Left lung (tissue), 10 donors: ENCODE data around the gene SRPK2. TPM values are rescaled to one million over a fixed set of nuclear protein-coding genes. Genes with fewer than 3 reads are reported as not detected.

ENCODE experiments used
- ATAC-seq: fragments of 200-7000 bp; cut with Tn5 transposase; one replicate; pipeline ENCODE4 v1.9.1; 2020; ENCODE audit warnings: moderate library complexity
- DNase-seq, 4 donors: peaks; one replicate each; pipeline ENCODE4 v3.0.0-alpha.2; 2013 to 2020
- H3K27ac ChIP-seq, 2 donors: fragments of 200-600 bp; sonication (generic) in 1 of 2; one replicate each; pipeline versions ENCODE4 v1.5.0 to v1.8.0; 2020 to 2021
- H3K27me3 ChIP-seq, 2 donors: fragments of 200-600 bp; sonication (generic) in 1 of 2; one replicate each; pipeline versions ENCODE4 v1.5.0 to v1.8.0; 2020 to 2021
- H3K36me3 ChIP-seq, 2 donors: fragments of 200-600 bp; sonication (generic) in 1 of 2; one replicate each; pipeline versions ENCODE4 v1.5.0 to v1.8.0; 2020 to 2021
- H3K4me1 ChIP-seq, 2 donors: fragments of 200-600 bp; one replicate each; pipeline ENCODE4 v1.8.0; 2021
- H3K4me3 ChIP-seq, 2 donors: fragments of 200-600 bp; sonication (generic) in 1 of 2; one replicate each; pipeline versions ENCODE4 v1.5.0 to v1.8.0; 2020 to 2021; ENCODE audit warnings: mild to moderate bottlenecking in 1 of 2
- H3K9me3 ChIP-seq, 2 donors: fragments of 200-600 bp; sonication (generic) in 1 of 2; one replicate each; pipeline versions ENCODE4 v1.5.0 to v1.8.0; 2020 to 2021
- intact Hi-C, 2 donors: fragments of 100-400 bp; cut with DNase I; formaldehyde crosslinking; loops; one replicate each; pipeline versions ENCODE4 v1.11.2 to v1.14.2; 2022
- polyA plus RNA-seq, 6 donors: library from polyadenylated mRNA; unstranded; fragments of 120-200 nt; gene quantifications; one replicate each; pipeline ENCODE4 v1.2.1, GENCODE V29; 2013; ENCODE audit not compliant: insufficient read length in 6 of 6
- total RNA-seq, 2 donors: library from RNA; stranded (reverse); fragmentation: NEBNext Ultra II Directional; extraction: Animal tissue kit (Norgen Biotek cat#: 25700); gene quantifications; one replicate each; pipeline ENCODE4 v1.2.1, GENCODE V29; 2021
- TF ChIP-seq, protein P1 (sequence below), 2 donors: fragments of 200-600 bp; sonication (generic) in 1 of 2; IDR thresholded peaks; one replicate each; pipeline versions ENCODE4 v1.5.0 to v1.8.0; 2021; ENCODE audit warnings: antibody characterized with exemption in 2 of 2
- donor health status: DM: no; HTN: yes; CAD: no.
- donor health status: DM: no; HTN: no; CAD: no.

The SRPK2 gene
- total and polyA plus RNA-seq, 8 donors: 42.9 to 63.4 (median 52.1) TPM

GRCh38 chr7:105403128-105403527 lies 14.4 kb upstream of the SRPK2 start:
- TF ChIP-seq, protein P1, sequence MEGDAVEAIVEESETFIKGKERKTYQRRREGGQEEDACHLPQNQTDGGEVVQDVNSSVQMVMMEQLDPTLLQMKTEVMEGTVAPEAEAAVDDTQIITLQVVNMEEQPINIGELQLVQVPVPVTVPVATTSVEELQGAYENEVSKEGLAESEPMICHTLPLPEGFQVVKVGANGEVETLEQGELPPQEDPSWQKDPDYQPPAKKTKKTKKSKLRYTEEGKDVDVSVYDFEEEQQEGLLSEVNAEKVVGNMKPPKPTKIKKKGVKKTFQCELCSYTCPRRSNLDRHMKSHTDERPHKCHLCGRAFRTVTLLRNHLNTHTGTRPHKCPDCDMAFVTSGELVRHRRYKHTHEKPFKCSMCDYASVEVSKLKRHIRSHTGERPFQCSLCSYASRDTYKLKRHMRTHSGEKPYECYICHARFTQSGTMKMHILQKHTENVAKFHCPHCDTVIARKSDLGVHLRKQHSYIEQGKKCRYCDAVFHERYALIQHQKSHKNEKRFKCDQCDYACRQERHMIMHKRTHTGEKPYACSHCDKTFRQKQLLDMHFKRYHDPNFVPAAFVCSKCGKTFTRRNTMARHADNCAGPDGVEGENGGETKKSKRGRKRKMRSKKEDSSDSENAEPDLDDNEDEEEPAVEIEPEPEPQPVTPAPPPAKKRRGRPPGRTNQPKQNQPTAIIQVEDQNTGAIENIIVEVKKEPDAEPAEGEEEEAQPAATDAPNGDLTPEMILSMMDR (IDR thresholded peaks at IDR 0.05): no peak
- DNase-seq: no peak
- no peaks in the 10 kb centered on the region for H3K27me3 ChIP-seq
- H3K36me3 ChIP-seq: no peaks in the 10 kb centered on the region
- no peak overlapping the region for H3K4me3 ChIP-seq
- H3K27ac ChIP-seq: no peak overlapping the region
- H3K4me1 ChIP-seq: peaks cover 0 to 10% of the 10 kb centered on the region in 2 donors
- intact Hi-C loops: no loop called here
- no peak for ATAC-seq
- H3K9me3 ChIP-seq: no peaks in the 10 kb centered on the region

- ATAC-seq (no peak), DNase-seq (no peak)
- Histone ChIP-seq H3K27ac (no peak overlapping the region), H3K4me1 (peaks cover 0 to 10% of the 10 kb centered on the region in 2 donors), H3K36me3 (no peaks in the 10 kb centered on the region), H3K27me3 (no peaks in the 10 kb centered on the region), H3K9me3 (no peaks in the 10 kb centered on the region), H3K4me3 (no peak overlapping the region)
- intact Hi-C loops: no loop called here
- TF ChIP-seq, protein P1 (IDR thresholded peaks at IDR 0.05): no peak
These were observed 13.7 kb upstream of the SRPK2 start for GRCh38 chr7:105402221-105403095.

GRCh38 chr7:105399043-105399725 lies 10.5 kb upstream of the SRPK2 start:
- ATAC-seq: no peak
- intact Hi-C loops: no loop called here
- TF ChIP-seq, protein P1 (IDR thresholded peaks at IDR 0.05): peak in 1 of 2 donors; percentile 22

GRCh38 chr7:105396566-105396965 lies 7.8 kb upstream of the SRPK2 start:
- DNase-seq (no peak), ATAC-seq (no peak)
- TF ChIP-seq, protein P1 (IDR thresholded peaks at IDR 0.05): no peak
- intact Hi-C loops: no loop called here
- no peak overlapping the region for H3K27ac ChIP-seq
- H3K36me3 ChIP-seq: no peaks in the 10 kb centered on the region
- no peaks in the 10 kb centered on the region for H3K27me3 ChIP-seq
- no peaks in the 10 kb centered on the region for H3K9me3 ChIP-seq
- no peak overlapping the region for H3K4me3 ChIP-seq
- peaks cover 0 to 4% of the 10 kb centered on the region in 2 donors for H3K4me1 ChIP-seq

More at GRCh38 chr7:105399043-105399725, 10.5 kb upstream of the SRPK2 start:
- no peak overlapping the region for H3K27ac ChIP-seq
- H3K36me3 ChIP-seq: no peaks in the 10 kb centered on the region
- no peak overlapping the region for H3K4me3 ChIP-seq
- H3K4me1 ChIP-seq: peaks cover 0 to 10% of the 10 kb centered on the region in 2 donors
- H3K9me3 ChIP-seq: no peaks in the 10 kb centered on the region
- DNase-seq: no peak
- no peaks in the 10 kb centered on the region for H3K27me3 ChIP-seq

DNA sequence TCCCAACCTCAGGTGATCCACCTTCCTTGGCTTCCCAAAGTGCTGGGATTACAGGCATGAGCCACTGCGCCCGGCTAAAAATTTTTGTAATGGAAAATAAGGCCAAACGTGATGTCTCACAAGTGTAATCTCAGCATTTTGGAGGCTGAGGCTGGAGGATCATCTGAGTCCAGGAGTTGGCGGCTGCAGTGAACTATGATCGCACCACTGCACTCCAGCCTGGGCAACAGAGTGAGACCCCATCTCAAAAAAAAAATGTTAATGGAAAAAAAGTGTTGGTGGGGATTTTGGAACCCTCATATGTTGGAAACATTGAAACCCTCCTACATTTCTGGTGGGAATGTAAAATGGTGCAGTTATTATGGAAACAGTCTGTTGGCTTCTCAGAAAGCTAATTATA lies 2.7 kb upstream of the SRPK2 start:
- Histone ChIP-seq H3K4me1 (peaks cover 0 to 16% of the 10 kb centered on the region in 2 donors), H3K4me3 (no peak overlapping the region), H3K27me3 (peaks cover 0 to 7% of the 10 kb centered on the region in 2 donors), H3K36me3 (no peaks in the 10 kb centered on the region), H3K27ac (no peak overlapping the region), H3K9me3 (no peaks in the 10 kb centered on the region)
- DNase-seq: no peak
- TF ChIP-seq, protein P1 (IDR thresholded peaks at IDR 0.05): no peak
- intact Hi-C loops: no loop called here
- no peak for ATAC-seq
